ENCODE results near the gene GIPC3. TPM values are rescaled to one million over a fixed set of nuclear protein-coding genes. Genes with fewer than 3 reads are reported as not detected.

Gene GIPC3
- polyA plus RNA-seq, 2 of the 4 experiments (the other 2 are of a cell fraction) = 0.05 to 0.12 TPM

DNA sequence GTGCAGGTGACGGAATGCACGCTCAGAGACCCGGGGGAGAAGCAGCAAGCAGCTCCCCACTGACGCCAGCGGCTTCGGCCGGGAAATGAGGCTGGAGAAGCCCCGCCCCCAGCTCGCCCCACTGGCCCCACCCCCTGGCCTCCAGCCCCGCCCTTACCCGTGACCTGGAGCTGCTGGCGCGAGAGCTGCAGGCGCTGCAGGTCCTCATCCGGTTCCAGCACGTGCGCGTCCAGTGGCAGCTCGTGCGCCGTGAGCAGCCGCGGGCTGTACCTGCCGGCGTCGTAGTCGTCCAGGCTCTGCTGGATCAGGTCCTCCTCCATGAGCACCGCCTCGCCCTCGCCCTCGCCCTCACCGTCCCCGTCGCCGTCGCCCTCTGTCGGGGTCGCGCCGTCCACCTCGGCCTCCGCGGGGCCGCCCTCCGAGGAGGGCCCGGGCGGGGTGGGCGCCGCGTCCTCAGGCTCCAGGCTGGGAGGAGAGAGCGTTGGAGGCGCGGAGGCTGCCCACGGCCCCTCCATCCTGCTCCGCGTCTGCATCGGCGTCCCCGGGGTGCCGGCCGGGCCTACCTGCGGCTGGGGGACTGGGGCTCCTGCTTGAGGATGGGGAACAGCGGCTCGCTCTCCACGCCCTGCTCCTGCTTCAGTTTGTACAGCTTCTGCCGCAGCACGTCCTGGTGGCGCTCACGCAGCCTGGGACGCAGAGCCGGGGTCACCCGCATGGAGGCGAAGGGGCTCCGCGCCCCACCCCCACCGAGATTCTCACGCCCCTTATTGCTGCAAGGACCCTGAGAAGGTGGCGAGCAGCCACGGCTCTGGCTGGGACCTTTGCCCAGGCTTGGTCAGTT lies 27.8 kb downstream of the GIPC3 start:
- no peak overlapping the region for H3K4me3 ChIP-seq

DNA sequence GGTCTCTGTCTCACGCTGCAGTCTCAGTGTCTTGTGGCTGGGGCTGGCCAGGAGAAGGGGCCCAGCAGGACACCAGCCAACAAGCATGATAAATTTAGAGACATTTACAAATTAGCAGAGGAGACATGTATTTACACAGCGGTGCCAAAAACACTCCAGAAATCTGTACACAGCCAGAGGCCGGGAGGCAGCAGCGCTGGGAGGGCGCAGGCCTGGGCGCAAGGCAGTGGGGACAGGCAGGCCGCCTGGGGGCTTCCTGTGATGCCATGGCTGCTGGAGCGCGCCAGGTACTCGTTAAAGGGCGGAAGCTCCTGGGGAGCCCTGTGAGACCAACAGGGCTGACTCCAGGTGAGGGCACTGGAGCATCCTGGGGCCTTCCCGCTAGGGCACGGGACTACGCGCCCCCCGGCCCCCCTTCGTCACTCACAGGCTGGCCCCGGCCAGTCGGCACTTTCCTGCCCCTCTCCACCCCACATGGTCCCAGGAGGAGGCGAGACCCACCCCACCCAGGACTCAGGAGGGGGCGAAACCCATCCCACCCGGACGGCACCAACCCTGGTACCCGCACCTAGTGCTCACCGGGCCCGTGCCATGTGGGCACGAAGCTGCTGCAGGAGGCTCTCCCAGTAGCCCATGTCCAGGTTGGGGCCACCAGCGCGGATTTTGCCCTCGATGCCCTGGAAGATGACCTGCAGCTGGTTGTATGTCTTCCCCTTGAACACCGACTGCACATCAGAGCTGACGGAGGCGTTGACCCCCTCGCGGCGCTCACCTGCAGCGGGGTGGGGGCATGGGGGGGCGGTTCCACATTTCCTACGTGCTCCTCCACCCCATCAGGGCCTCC lies 28.8 kb downstream of the GIPC3 start:
- Histone ChIP-seq H3K27ac (no peak overlapping the region), H3K4me2 (no peak overlapping the region), H3K4me1 (no peaks in the 10 kb centered on the region), H3K4me3 (no peak overlapping the region), H3K9me3 (no peaks in the 10 kb centered on the region)
- DNase-seq (ENCODE audit: low read depth in 1 of 2, low spot score in 1 of 2) (no peak), ATAC-seq (no peak), FAIRE-seq (no peak)
- no peak for TF ChIP-seq KDM5A (IDR thresholded peaks at IDR 0.05)
- no peak for TF ChIP-seq PHF8 (IDR thresholded peaks at IDR 0.05; ENCODE audit: borderline replicate concordance, low read depth)
- TF ChIP-seq, protein P1, sequence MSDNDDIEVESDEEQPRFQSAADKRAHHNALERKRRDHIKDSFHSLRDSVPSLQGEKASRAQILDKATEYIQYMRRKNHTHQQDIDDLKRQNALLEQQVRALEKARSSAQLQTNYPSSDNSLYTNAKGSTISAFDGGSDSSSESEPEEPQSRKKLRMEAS (IDR thresholded peaks at IDR 0.05) = no peak
- TF ChIP-seq, protein P2, sequence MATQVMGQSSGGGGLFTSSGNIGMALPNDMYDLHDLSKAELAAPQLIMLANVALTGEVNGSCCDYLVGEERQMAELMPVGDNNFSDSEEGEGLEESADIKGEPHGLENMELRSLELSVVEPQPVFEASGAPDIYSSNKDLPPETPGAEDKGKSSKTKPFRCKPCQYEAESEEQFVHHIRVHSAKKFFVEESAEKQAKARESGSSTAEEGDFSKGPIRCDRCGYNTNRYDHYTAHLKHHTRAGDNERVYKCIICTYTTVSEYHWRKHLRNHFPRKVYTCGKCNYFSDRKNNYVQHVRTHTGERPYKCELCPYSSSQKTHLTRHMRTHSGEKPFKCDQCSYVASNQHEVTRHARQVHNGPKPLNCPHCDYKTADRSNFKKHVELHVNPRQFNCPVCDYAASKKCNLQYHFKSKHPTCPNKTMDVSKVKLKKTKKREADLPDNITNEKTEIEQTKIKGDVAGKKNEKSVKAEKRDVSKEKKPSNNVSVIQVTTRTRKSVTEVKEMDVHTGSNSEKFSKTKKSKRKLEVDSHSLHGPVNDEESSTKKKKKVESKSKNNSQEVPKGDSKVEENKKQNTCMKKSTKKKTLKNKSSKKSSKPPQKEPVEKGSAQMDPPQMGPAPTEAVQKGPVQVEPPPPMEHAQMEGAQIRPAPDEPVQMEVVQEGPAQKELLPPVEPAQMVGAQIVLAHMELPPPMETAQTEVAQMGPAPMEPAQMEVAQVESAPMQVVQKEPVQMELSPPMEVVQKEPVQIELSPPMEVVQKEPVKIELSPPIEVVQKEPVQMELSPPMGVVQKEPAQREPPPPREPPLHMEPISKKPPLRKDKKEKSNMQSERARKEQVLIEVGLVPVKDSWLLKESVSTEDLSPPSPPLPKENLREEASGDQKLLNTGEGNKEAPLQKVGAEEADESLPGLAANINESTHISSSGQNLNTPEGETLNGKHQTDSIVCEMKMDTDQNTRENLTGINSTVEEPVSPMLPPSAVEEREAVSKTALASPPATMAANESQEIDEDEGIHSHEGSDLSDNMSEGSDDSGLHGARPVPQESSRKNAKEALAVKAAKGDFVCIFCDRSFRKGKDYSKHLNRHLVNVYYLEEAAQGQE (IDR thresholded peaks at IDR 0.05) = no peak
- TF ChIP-seq, protein P3, sequence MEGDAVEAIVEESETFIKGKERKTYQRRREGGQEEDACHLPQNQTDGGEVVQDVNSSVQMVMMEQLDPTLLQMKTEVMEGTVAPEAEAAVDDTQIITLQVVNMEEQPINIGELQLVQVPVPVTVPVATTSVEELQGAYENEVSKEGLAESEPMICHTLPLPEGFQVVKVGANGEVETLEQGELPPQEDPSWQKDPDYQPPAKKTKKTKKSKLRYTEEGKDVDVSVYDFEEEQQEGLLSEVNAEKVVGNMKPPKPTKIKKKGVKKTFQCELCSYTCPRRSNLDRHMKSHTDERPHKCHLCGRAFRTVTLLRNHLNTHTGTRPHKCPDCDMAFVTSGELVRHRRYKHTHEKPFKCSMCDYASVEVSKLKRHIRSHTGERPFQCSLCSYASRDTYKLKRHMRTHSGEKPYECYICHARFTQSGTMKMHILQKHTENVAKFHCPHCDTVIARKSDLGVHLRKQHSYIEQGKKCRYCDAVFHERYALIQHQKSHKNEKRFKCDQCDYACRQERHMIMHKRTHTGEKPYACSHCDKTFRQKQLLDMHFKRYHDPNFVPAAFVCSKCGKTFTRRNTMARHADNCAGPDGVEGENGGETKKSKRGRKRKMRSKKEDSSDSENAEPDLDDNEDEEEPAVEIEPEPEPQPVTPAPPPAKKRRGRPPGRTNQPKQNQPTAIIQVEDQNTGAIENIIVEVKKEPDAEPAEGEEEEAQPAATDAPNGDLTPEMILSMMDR (IDR thresholded peaks at IDR 0.05) = no peak
- no peak for TF ChIP-seq HOXB5 (CRISPR knock-in tag; IDR thresholded peaks at IDR 0.05)
- ChIA-PET CTCF (interaction anchor here (0.6 to 1.3 kb wide), 2 partner anchors 13 to 309 kb away, joined by 3 read pairs; no protein-coding TSS in a partner anchor), POLR2A (no interaction called here)
- WGBS (ENCODE audit: missing lambda C conversion rate) = 93% methylated on average over 28 of the region's 39 CpGs

More for the DNA sequence above, 27.8 kb downstream of the GIPC3 start:
- ChIA-PET POLR2A (no interaction called here), CTCF (interaction anchor here (1.3 kb wide), 1 partner anchor 308 kb away, joined by 3 read pairs; no protein-coding TSS in a partner anchor)
- FAIRE-seq (no peak), ATAC-seq (no peak), DNase-seq (ENCODE audit: low read depth in 1 of 2, low spot score in 1 of 2) (no peak)
- Histone ChIP-seq H3K27ac (no peak overlapping the region), H3K4me2 (no peak overlapping the region), H3K9me3 (no peaks in the 10 kb centered on the region), H3K4me1 (no peaks in the 10 kb centered on the region)
- WGBS (ENCODE audit: missing lambda C conversion rate) = 94% methylated on average over 36 of the region's 79 CpGs
- no peak for TF ChIP-seq POLR2A (IDR thresholded peaks at IDR 0.05; ENCODE audit: low read length)
- no peak for TF ChIP-seq EP300 (IDR thresholded peaks at IDR 0.05)
- TF ChIP-seq CHD4 (IDR thresholded peaks at IDR 0.05; ENCODE audit: borderline replicate concordance) = no peak
- TF ChIP-seq TFCP2L1 (CRISPR knock-in tag; IDR thresholded peaks at IDR 0.05) = no peak
- no peak for TF ChIP-seq TP53 (CRISPR knock-in tag; IDR thresholded peaks at IDR 0.05)
- TF ChIP-seq, protein P4, sequence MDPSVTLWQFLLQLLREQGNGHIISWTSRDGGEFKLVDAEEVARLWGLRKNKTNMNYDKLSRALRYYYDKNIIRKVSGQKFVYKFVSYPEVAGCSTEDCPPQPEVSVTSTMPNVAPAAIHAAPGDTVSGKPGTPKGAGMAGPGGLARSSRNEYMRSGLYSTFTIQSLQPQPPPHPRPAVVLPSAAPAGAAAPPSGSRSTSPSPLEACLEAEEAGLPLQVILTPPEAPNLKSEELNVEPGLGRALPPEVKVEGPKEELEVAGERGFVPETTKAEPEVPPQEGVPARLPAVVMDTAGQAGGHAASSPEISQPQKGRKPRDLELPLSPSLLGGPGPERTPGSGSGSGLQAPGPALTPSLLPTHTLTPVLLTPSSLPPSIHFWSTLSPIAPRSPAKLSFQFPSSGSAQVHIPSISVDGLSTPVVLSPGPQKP (IDR thresholded peaks at IDR 0.05; ENCODE audit: low read depth, low read length) = no peak
- no peak for TF ChIP-seq RFX5 (IDR thresholded peaks at IDR 0.05)
- no peak for TF ChIP-seq RCOR1 (IDR thresholded peaks at IDR 0.05; ENCODE audit: low read depth, low read length)
- TF ChIP-seq HDAC2 (IDR thresholded peaks at IDR 0.05) = no peak
- no peak for TF ChIP-seq HOXB13 (CRISPR knock-in tag; IDR thresholded peaks at IDR 0.05; ENCODE audit: low read depth)
